OCI-LY1 (cell line): ENCODE data around the gene GTF3A.

ENCODE experiments used
- EZH2 ChIP-seq: fragments of 200-600 bp; sonication (generic), shearing (Covaris generic); IDR thresholded peaks from 2 replicates; pipeline ENCODE4 v1.8.0; 2017; ENCODE audit warnings: borderline replicate concordance, mixed run types, mild to moderate bottlenecking, antibody characterized with exemption, low read length, moderate library complexity, mixed read lengths
- TF ChIP-seq, protein P1 (sequence below): fragments of 200-600 bp; sonication (generic), shearing (Covaris generic); IDR thresholded peaks from 2 replicates; pipeline ENCODE4 v1.5.1; 2017; ENCODE audit warnings: mild to moderate bottlenecking, antibody characterized with exemption, low read length, moderate library complexity, mixed read lengths

DNA sequence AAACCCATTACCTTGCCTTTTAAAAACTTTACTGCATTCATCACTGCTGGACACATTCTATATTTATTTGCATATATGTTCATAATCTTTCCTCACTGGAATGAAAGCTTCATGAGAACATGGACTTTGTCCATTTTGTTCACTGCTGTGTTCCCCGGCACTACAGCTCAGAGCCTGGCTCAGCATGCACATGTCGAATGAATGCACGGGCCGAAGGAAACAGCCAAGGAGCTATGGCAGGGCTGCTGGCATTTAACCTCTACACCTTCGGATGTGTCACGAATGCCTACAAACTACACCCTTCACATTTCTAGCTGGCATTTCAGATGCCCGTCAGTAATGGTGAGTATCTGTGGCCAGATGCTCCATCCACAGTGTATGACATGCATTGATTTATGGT, 18.4 kb downstream of the GTF3A start:
- TF ChIP-seq, protein P1, sequence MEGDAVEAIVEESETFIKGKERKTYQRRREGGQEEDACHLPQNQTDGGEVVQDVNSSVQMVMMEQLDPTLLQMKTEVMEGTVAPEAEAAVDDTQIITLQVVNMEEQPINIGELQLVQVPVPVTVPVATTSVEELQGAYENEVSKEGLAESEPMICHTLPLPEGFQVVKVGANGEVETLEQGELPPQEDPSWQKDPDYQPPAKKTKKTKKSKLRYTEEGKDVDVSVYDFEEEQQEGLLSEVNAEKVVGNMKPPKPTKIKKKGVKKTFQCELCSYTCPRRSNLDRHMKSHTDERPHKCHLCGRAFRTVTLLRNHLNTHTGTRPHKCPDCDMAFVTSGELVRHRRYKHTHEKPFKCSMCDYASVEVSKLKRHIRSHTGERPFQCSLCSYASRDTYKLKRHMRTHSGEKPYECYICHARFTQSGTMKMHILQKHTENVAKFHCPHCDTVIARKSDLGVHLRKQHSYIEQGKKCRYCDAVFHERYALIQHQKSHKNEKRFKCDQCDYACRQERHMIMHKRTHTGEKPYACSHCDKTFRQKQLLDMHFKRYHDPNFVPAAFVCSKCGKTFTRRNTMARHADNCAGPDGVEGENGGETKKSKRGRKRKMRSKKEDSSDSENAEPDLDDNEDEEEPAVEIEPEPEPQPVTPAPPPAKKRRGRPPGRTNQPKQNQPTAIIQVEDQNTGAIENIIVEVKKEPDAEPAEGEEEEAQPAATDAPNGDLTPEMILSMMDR: no peak
- TF ChIP-seq EZH2: no peak
